ENCODE measurements around the gene TMIGD3.

The TMIGD3 gene

GRCh38 chr1:111446546-111446945 is 56.9 kb downstream of the TMIGD3 start:
- TF ChIP-seq, protein P1, sequence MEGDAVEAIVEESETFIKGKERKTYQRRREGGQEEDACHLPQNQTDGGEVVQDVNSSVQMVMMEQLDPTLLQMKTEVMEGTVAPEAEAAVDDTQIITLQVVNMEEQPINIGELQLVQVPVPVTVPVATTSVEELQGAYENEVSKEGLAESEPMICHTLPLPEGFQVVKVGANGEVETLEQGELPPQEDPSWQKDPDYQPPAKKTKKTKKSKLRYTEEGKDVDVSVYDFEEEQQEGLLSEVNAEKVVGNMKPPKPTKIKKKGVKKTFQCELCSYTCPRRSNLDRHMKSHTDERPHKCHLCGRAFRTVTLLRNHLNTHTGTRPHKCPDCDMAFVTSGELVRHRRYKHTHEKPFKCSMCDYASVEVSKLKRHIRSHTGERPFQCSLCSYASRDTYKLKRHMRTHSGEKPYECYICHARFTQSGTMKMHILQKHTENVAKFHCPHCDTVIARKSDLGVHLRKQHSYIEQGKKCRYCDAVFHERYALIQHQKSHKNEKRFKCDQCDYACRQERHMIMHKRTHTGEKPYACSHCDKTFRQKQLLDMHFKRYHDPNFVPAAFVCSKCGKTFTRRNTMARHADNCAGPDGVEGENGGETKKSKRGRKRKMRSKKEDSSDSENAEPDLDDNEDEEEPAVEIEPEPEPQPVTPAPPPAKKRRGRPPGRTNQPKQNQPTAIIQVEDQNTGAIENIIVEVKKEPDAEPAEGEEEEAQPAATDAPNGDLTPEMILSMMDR (IDR thresholded peaks at IDR 0.05; ENCODE audit: control insufficient read depth, insufficient read depth, low read depth, low read length, missing control alignments): no peak

DNA sequence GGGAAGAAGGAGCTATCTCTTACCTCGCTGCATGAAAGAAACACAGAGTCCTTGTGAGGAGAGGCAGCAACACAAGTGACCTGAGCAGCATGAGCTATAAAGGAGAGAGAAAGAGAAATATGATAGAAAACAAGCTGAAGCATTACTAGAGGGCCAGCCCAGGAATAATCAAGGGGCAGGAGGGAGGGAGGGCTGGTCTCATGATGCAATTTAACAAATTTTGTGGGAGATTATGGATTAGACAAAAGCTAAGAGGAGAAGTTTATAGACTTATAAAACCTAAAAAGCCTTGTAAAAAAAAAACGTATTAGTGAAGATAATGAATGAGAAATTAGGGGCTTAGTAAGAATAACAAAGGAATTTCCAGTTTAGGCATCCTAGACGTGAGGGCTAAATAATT is 59.4 kb downstream of the TMIGD3 start:
- TF ChIP-seq, protein P1 (IDR thresholded peaks at IDR 0.05; ENCODE audit: control insufficient read depth, insufficient read depth, low read depth, low read length, missing control alignments): no peak
- H3K4me3 ChIP-seq (ENCODE audit: control insufficient read depth, low read depth, low read length): no peak overlapping the region
- DNase-seq (ENCODE audit: low read depth): no peak

More at GRCh38 chr1:111446546-111446945, 56.9 kb downstream of the TMIGD3 start:
- DNase-seq (ENCODE audit: low read depth): no peak
- no peak overlapping the region for H3K4me3 ChIP-seq (ENCODE audit: control insufficient read depth, low read depth, low read length)

DNA sequence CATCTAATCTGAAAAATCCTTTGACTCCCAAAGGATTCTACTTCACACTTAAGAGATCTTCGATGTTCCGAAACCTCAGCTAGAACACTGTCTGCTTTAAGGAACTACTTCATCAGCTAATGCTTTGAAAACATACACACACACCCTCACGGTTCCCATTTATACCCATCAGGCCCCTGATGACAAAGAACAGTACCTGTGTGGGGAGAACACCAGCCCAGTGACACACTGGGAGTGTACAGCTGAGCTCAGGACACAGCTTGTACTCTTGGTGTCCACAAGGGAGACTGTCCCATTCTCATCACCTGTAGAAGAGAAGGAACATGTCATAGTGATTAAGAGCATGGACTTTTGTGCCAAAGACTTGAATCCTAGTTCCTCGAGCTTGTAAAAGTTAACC is 61.0 kb downstream of the TMIGD3 start:
- no peak for DNase-seq (ENCODE audit: low read depth)
- no peak overlapping the region for H3K4me3 ChIP-seq (ENCODE audit: control insufficient read depth, low read depth, low read length)
- TF ChIP-seq, protein P1 (IDR thresholded peaks at IDR 0.05; ENCODE audit: control insufficient read depth, insufficient read depth, low read depth, low read length, missing control alignments): no peak

- TF ChIP-seq, protein P1 (IDR thresholded peaks at IDR 0.05; ENCODE audit: control insufficient read depth, insufficient read depth, low read depth, low read length, missing control alignments): peak; percentile 43
- H3K4me3 ChIP-seq (ENCODE audit: control insufficient read depth, low read depth, low read length): no peak overlapping the region
- DNase-seq (ENCODE audit: low read depth): no peak
Measured at GRCh38 chr1:111441573-111442192, 61.8 kb downstream of the TMIGD3 start.

GRCh38 chr1:111439461-111440351 is 63.7 kb downstream of the TMIGD3 start:
- TF ChIP-seq, protein P1 (IDR thresholded peaks at IDR 0.05; ENCODE audit: control insufficient read depth, insufficient read depth, low read depth, low read length, missing control alignments): no peak
- no peak for DNase-seq (ENCODE audit: low read depth)
- H3K4me3 ChIP-seq (ENCODE audit: control insufficient read depth, low read depth, low read length): no peak overlapping the region

GRCh38 chr1:111436726-111437125 is 66.7 kb downstream of the TMIGD3 start:
- no peak overlapping the region for H3K4me3 ChIP-seq (ENCODE audit: control insufficient read depth, low read depth, low read length)
- peak; percentile 23 for DNase-seq (ENCODE audit: low read depth)
- TF ChIP-seq, protein P1 (IDR thresholded peaks at IDR 0.05; ENCODE audit: control insufficient read depth, insufficient read depth, low read depth, low read length, missing control alignments): no peak

Measured in AG09309 (cell line).